ENCODE results near the gene EARS2. TPM values are rescaled to one million over a fixed set of nuclear protein-coding genes. Genes with fewer than 3 reads are reported as not detected.

The EARS2 gene
- total and polyA plus RNA-seq, 2 of the 4 experiments (the other 2 are of a cell fraction) = 28.1 to 37.8 TPM

GRCh38 chr16:23500212-23500861 lies 56.8 kb downstream of the EARS2 start:
- no peak overlapping the region for H2BK15ac ChIP-seq (ENCODE audit: low read depth, low read length)
- H3K36me3 ChIP-seq (ENCODE audit: control insufficient read depth, insufficient read depth, low read length) = peaks cover 4% of the 10 kb centered on the region
- H3K27me3 ChIP-seq (ENCODE audit: control insufficient read depth, insufficient read depth, low read length) = no peaks in the 10 kb centered on the region
- ATAC-seq (ENCODE audit: low read depth) (no peak), DNase-seq (no peak)
- H3K79me1 ChIP-seq (ENCODE audit: low read depth in 1 of 2, low read length in 2 of 2) = peaks cover 29 to 76% of the 10 kb centered on the region in 2 experiments
- dilution Hi-C loops (cut with HindIII; ENCODE audit: low sequenced_read_pairs, unreplicated experiment) = no loop called here
- H3K4ac ChIP-seq (ENCODE audit: low read depth, low read length) = no peak overlapping the region
- H3K14ac ChIP-seq (replicated peaks; ENCODE audit: low read depth, low read length) = no peak overlapping the region
- no peak overlapping the region for H3K18ac ChIP-seq (ENCODE audit: low read depth, low read length)
- no peak overlapping the region for H3K23ac ChIP-seq (ENCODE audit: low read depth, low read length)
- no peaks in the 10 kb centered on the region for H3K9me3 ChIP-seq (ENCODE audit: control insufficient read depth, insufficient read depth, low read length)
- no peak overlapping the region for H2BK120ac ChIP-seq (ENCODE audit: low read depth, low read length)
- H4K20me1 ChIP-seq (ENCODE audit: insufficient read depth, low read length) = peaks cover 60% of the 10 kb centered on the region
- H2BK20ac ChIP-seq (ENCODE audit: low read depth, low read length) = no peak overlapping the region
- in situ Hi-C loops (cut with MboI; ENCODE audit: low sequenced_read_pairs) = no loop called here
- intact Hi-C loops (cut with micrococcal nuclease) = no loop called here
- H4K91ac ChIP-seq (ENCODE audit: insufficient read depth, low read depth, low read length) = no peak overlapping the region
- WGBS, 2 experiments (ENCODE audit: extremely low coverage in 2 of 2, insufficient read length in 1 of 2) = 100% methylated on average over 7 of the region's 20 CpGs; no CpG with 5 or more reads in 1 of the 2 experiments
- BruUV-seq (replicated peaks) = no TSS peak
- no peak overlapping the region for H3K4me3 ChIP-seq (ENCODE audit: insufficient read depth, low read depth, low read length)
- CTCF ChIA-PET = no interaction called here
- no peak overlapping the region for H3K9ac ChIP-seq (ENCODE audit: low read depth, low read length)
- TF ChIP-seq MAZ (IDR thresholded peaks at IDR 0.05; ENCODE audit: borderline replicate concordance, low read depth, low read length) (no peak), POLR2A (IDR thresholded peaks at IDR 0.05; ENCODE audit: low read depth, low read length) (no peak), RAD21 (IDR thresholded peaks at IDR 0.05; ENCODE audit: low read length) (no peak), RCOR1 (IDR thresholded peaks at IDR 0.05; ENCODE audit: insufficient replicate concordance, low read length) (no peak), CHD1 (IDR thresholded peaks at IDR 0.05; ENCODE audit: low read depth, low read length) (no peak), RFX5 (IDR thresholded peaks at IDR 0.05; ENCODE audit: low read depth, low read length) (no peak), CEBPB (IDR thresholded peaks at IDR 0.05; ENCODE audit: low read depth, low read length) (no peak)
- H3K4me1 ChIP-seq (ENCODE audit: control insufficient read depth, insufficient read depth, low read length) = peaks cover 11% of the 10 kb centered on the region
- H3K56ac ChIP-seq (ENCODE audit: extremely low read depth, insufficient read depth, low read length) = no peak overlapping the region
- H2AFZ ChIP-seq (replicated peaks; ENCODE audit: low read length, poor library complexity) = no peak overlapping the region
- H4K8ac ChIP-seq (ENCODE audit: low read depth in 2 of 2, low read length in 2 of 2) = no peak overlapping the region
- no peak overlapping the region for H3K27ac ChIP-seq (ENCODE audit: insufficient read depth, low read length)
- H2AK9ac ChIP-seq (replicated peaks; ENCODE audit: low read depth, low read length, poor library complexity) = no peak overlapping the region
- peaks cover 19% of the 10 kb centered on the region for H3K9me1 ChIP-seq (ENCODE audit: insufficient read depth, low read length)
- POLR2A ChIA-PET (ENCODE audit: unreplicated experiment) = no interaction called here
- H2AK5ac ChIP-seq (ENCODE audit: low read depth, low read length) = no peak overlapping the region
- no peak overlapping the region for H3K4me2 ChIP-seq (ENCODE audit: low read depth, low read length)
- no peak overlapping the region for H2BK5ac ChIP-seq (ENCODE audit: low read depth, low read length, poor library complexity, severe bottlenecking)
- H4K5ac ChIP-seq (ENCODE audit: low read depth, low read length) = no peak overlapping the region
